H1 (cell line): ENCODE results near the gene CALHM5. TPM values are rescaled to one million over a fixed set of nuclear protein-coding genes. Genes with fewer than 3 reads are reported as not detected.

ENCODE experiments used
- CTCF ChIA-PET: fragments of 300-600 bp; sonication (Branson Sonifier 250); formaldehyde crosslinking; loops from one replicate; lab custom pipeline; 2021; ENCODE audit not compliant: partially characterized antibody; lab: Charles Lee
- POLR2A ChIA-PET: fragments of 300-600 bp; sonication (Branson Sonifier 250); formaldehyde crosslinking; loops from one replicate; lab custom pipeline; 2021; ENCODE audit warnings: inconsistent platforms; ENCODE audit not compliant: partially characterized antibody; lab: Charles Lee
- DNase-seq, 2 experiments: peaks; one replicate each; pipeline versions ENCODE4 v3.0.0 to v3.0.0-alpha.2; 2010 to 2022; ENCODE audit warnings: low spot score in 2 of 2, low read depth in 1 of 2, mixed read lengths in 1 of 2
- FAIRE-seq: peaks from 2 replicates; lab custom pipeline; 2011; peaks lifted over from hg19 to GRCh38; lab: Jason Lieb, UNC
- H2AFZ ChIP-seq: 2 replicates; pipeline ENCODE4 v1.8.1; 2012; ENCODE audit warnings: low read length, inconsistent platforms
- H2AK5ac ChIP-seq: 2 replicates; pipeline ENCODE4 v1.6.1; 2013; ENCODE audit warnings: low read depth, low read length
- H2BK120ac ChIP-seq: replicated peaks from 2 replicates; pipeline ENCODE3; 2013; ENCODE audit warnings: low read depth, low read length, inconsistent platforms
- H2BK12ac ChIP-seq: 2 replicates; pipeline ENCODE4 v1.6.1; 2013; ENCODE audit warnings: low read depth, low read length
- H2BK15ac ChIP-seq: 2 replicates; pipeline ENCODE4 v1.6.1; 2013; ENCODE audit warnings: low read length
- H2BK20ac ChIP-seq: 2 replicates; pipeline ENCODE4 v1.6.1; 2013; ENCODE audit warnings: low read length
- H2BK5ac ChIP-seq: 2 replicates; pipeline ENCODE4 v1.6.1; 2013; ENCODE audit warnings: low read depth, low read length
- H3K14ac ChIP-seq: 2 replicates; pipeline ENCODE4 v1.6.1; 2013; ENCODE audit warnings: inconsistent platforms; ENCODE audit not compliant: insufficient read length
- H3K18ac ChIP-seq: 2 replicates; pipeline ENCODE4 v1.6.1; 2013; ENCODE audit warnings: low read length; ENCODE audit errors: extremely low read depth
- H3K23ac ChIP-seq: 2 replicates; pipeline ENCODE4 v1.6.1; 2013; ENCODE audit warnings: inconsistent platforms; ENCODE audit not compliant: insufficient read length
- H3K23me2 ChIP-seq: 2 replicates; pipeline ENCODE4 v1.6.1; 2013; ENCODE audit warnings: low read depth, low read length
- H3K27ac ChIP-seq: 2 replicates; pipeline ENCODE4 v1.6.1; 2011; ENCODE audit warnings: low read depth, low read length, inconsistent platforms
- H3K27me3 ChIP-seq, 4 experiments: replicated peaks in 1 of 4; 1 replicate in 1 of 4; 2 replicates in 3 of 4; pipeline versions ENCODE4 v1.6.1 to v1.8.1; 2011 to 2013; ENCODE audit warnings: low read length in 3 of 4, mild to moderate bottlenecking in 3 of 4, inconsistent platforms in 2 of 4, mixed read lengths in 2 of 4, moderate library complexity in 1 of 4; ENCODE audit not compliant: control insufficient read depth in 3 of 4, insufficient read depth in 3 of 4; ENCODE audit errors: extremely low read depth in 1 of 4
- H3K36me3 ChIP-seq, 4 experiments: 2 replicates each; pipeline versions ENCODE4 v1.6.1 to v1.8.1; 2011 to 2013; ENCODE audit warnings: mild to moderate bottlenecking in 4 of 4, low read length in 3 of 4, moderate library complexity in 2 of 4, control low read depth in 1 of 4, inconsistent platforms in 1 of 4; ENCODE audit not compliant: insufficient read depth in 4 of 4, control insufficient read depth in 2 of 4
- H3K4ac ChIP-seq: replicated peaks from 2 replicates; pipeline ENCODE3; 2013; ENCODE audit warnings: low read length, low read depth, mixed read lengths, inconsistent platforms; ENCODE audit not compliant: insufficient read length
- H3K4me1 ChIP-seq, 4 experiments: replicated peaks in 1 of 4; 1 replicate in 1 of 4; 2 replicates in 3 of 4; pipeline versions ENCODE4 v1.6.1 to v1.8.1; 2011 to 2013; ENCODE audit warnings: low read length in 3 of 4, inconsistent platforms in 2 of 4, mixed read lengths in 1 of 4; ENCODE audit not compliant: insufficient read depth in 4 of 4, control insufficient read depth in 3 of 4
- H3K4me2 ChIP-seq, 2 experiments: 2 replicates each; pipeline versions ENCODE4 v1.6.1 to v1.8.1; 2011 to 2013; ENCODE audit warnings: low read depth in 2 of 2, low read length in 2 of 2, control low read depth in 1 of 2, inconsistent platforms in 1 of 2, mild to moderate bottlenecking in 1 of 2; ENCODE audit not compliant: insufficient read depth in 1 of 2
- H3K4me3 ChIP-seq, 4 experiments: fragments of 200-600, 300-600 bp in 1 of 4; sonication (generic), shearing (Covaris generic), sonication (Bioruptor Twin) in 1 of 4; 2 replicates each; pipeline versions ENCODE4 v1.5.1 to v1.8.1; 2011 to 2016; ENCODE audit warnings: low read length in 4 of 4, low read depth in 3 of 4, control low read depth in 2 of 4, inconsistent platforms in 2 of 4, mild to moderate bottlenecking in 2 of 4, mixed read lengths in 1 of 4, moderate library complexity in 1 of 4; ENCODE audit not compliant: insufficient read depth in 2 of 4; ENCODE audit errors: extremely low read depth in 1 of 4
- H3K56ac ChIP-seq: replicated peaks from 2 replicates; pipeline ENCODE3; 2013; ENCODE audit warnings: low read depth, mild to moderate bottlenecking, mixed read lengths, low read length, inconsistent platforms; ENCODE audit not compliant: insufficient read length
- H3K79me1 ChIP-seq: 2 replicates; pipeline ENCODE4 v1.6.1; 2013; ENCODE audit warnings: low read depth, low read length, control low read depth
- H3K79me2 ChIP-seq, 2 experiments: 2 replicates each; pipeline versions ENCODE4 v1.6.1 to v1.8.1; 2012 to 2013; ENCODE audit warnings: low read length in 2 of 2, mild to moderate bottlenecking in 2 of 2, inconsistent platforms in 1 of 2; ENCODE audit not compliant: insufficient read depth in 2 of 2, control insufficient read depth in 1 of 2
- H3K9ac ChIP-seq, 4 experiments: replicated peaks in 1 of 4; 1 replicate in 1 of 4; 2 replicates in 3 of 4; pipeline versions ENCODE4 v1.6.1 to v1.8.1; 2011 to 2013; ENCODE audit warnings: low read depth in 3 of 4, low read length in 3 of 4, control low read depth in 2 of 4, mild to moderate bottlenecking in 2 of 4, moderate library complexity in 2 of 4, inconsistent platforms in 1 of 4; ENCODE audit errors: extremely low read depth in 1 of 4
- H3K9me3 ChIP-seq, 2 experiments: 2 replicates each; pipeline versions ENCODE4 v1.6.1 to v1.8.1; 2012 to 2013; ENCODE audit warnings: mild to moderate bottlenecking in 2 of 2, moderate library complexity in 2 of 2, control low read depth in 1 of 2, inconsistent platforms in 1 of 2, low read depth in 1 of 2, low read length in 1 of 2, mixed read lengths in 1 of 2; ENCODE audit not compliant: insufficient read depth in 2 of 2
- H4K20me1 ChIP-seq, 2 experiments: replicated peaks in 1 of 2; 2 replicates each; pipeline versions ENCODE3 to v1.8.1; 2011 to 2013; ENCODE audit warnings: inconsistent platforms in 2 of 2, low read length in 2 of 2, mild to moderate bottlenecking in 1 of 2; ENCODE audit not compliant: insufficient read depth in 2 of 2, control insufficient read depth in 1 of 2
- H4K5ac ChIP-seq: 2 replicates; pipeline ENCODE4 v1.6.1; 2013; ENCODE audit warnings: low read length, low read depth, mixed read lengths, inconsistent platforms; ENCODE audit not compliant: insufficient read length
- H4K8ac ChIP-seq: 2 replicates; pipeline ENCODE4 v1.8.0; 2013; ENCODE audit warnings: mild to moderate bottlenecking, moderate library complexity, low read length, inconsistent platforms; ENCODE audit not compliant: insufficient read depth; ENCODE audit errors: extremely low read depth
- H4K91ac ChIP-seq: replicated peaks from 2 replicates; pipeline ENCODE3; 2013; ENCODE audit warnings: low read length, mixed read lengths, inconsistent platforms; ENCODE audit not compliant: insufficient read length
- WGBS, 2 experiments: shearing (Covaris generic) in 1 of 2; methylation state at CpG; one replicate each; pipeline versions ENCODE4 v1.1.6 to v1.1.7; 2013 to 2015; ENCODE audit warnings: low lambda C conversion rate in 2 of 2, mixed read lengths in 2 of 2, inconsistent platforms in 1 of 2, low coverage in 1 of 2, missing lambda C conversion rate in 1 of 2; ENCODE audit not compliant: insufficient replicate concordance in 2 of 2, insufficient coverage in 1 of 2, insufficient read length in 1 of 2; ENCODE audit errors: extremely low coverage in 1 of 2, missing lambda C conversion rate in 1 of 2; 5-methylcytosine and 5-hydroxymethylcytosine counted together
- polyA plus RNA-seq, 7 experiments: library from polyadenylated mRNA; depleted of rRNA in 3 of 7; stranded (reverse) in 5 of 7; unstranded in 2 of 7; fragments of >200 nt in 5 of 7; fragments of 200-250 nt in 2 of 7; gene quantifications; 1 replicate in 5 of 7; 2 replicates in 1 of 7; 4 replicates in 1 of 7; pipeline versions ENCODE4 v1.2.1 to v1.2.3, GENCODE V29; 2011 to 2013; ENCODE audit warnings: missing spikeins in 2 of 7, mixed read lengths in 2 of 7
- total RNA-seq: library from RNA; stranded (reverse); fragmentation: NEBNext Ultra II Directional; extraction: Animal tissue kit (Norgen Biotek cat#: 25700); gene quantifications from 2 replicates; pipeline ENCODE4 v1.2.1, GENCODE V29; 2021

The CALHM5 gene
- total and polyA plus RNA-seq, 2 of the 8 experiments (the other 6 are each of a cell fraction or from before 2014, with no cell fraction given), result 0.05 to 0.09 TPM

DNA sequence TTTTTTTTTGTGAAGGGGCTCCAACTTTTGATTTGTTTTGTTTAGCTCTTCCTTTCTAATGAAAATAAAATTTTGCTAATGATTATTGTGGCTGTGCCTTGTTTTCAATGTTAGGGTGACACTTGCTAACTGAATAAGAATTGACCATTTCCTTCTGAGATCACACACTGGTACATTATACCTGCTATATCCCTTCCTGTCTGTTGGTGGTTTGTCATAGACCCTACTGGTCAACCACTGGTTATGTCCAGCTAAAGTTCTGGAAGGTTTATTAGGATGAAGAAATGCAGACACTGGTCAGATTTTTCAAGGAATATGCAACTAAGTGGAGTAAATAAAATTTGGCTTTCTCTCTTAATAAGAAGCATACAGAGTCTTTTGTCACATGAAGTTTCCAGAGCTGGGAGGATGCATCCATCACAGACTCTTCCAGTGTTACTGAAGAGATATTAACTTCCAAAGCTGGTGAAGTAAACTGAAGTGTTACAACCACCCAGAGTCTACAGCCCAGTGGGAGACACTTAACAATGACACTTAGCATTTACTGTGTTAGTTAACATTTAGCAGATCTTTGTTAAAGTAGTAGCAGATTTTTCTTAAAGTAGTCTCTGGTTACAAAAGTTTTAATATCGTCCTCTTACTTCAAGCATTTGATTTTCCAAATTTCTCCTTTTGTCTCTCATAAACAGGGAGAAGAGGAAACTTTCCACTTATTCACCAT, 19.7 kb upstream of the CALHM5 start:
- ChIA-PET CTCF (interaction anchor here (0.6 to 1.1 kb wide), 8 partner anchors 9 to 204 kb away, joined by 3 to 4 read pairs (median 3); no protein-coding TSS in a partner anchor), POLR2A (no interaction called here)
- H3K23me2 ChIP-seq, result no peaks in the 10 kb centered on the region
- H3K9me3 ChIP-seq, result no peaks in the 10 kb centered on the region
- H3K27ac ChIP-seq, result no peak overlapping the region
- no peaks in the 10 kb centered on the region for H3K27me3 ChIP-seq
- no peak overlapping the region for H2BK120ac ChIP-seq
- no peak overlapping the region for H3K4me2 ChIP-seq
- H3K4ac ChIP-seq, result no peak overlapping the region
- H2AFZ ChIP-seq, result 0 out of 2 replicates have a peak overlapping the region, but pooled peaks have one; percentile 46
- H3K18ac ChIP-seq, result no peak overlapping the region
- no peak overlapping the region for H2BK5ac ChIP-seq
- FAIRE-seq (no peak), DNase-seq (no peak)
- H3K56ac ChIP-seq, result no peak overlapping the region
- H3K23ac ChIP-seq, result no peak overlapping the region
- no peak overlapping the region for H4K5ac ChIP-seq
- 86% methylated on average over 1 of the region's 1 CpG; no CpG with 5 or more reads in 1 of the 2 experiments for whole genome bisulfite sequencing, 2 experiments
- H3K79me2 ChIP-seq, result no peaks in the 10 kb centered on the region
- H3K4me1 ChIP-seq, result no peaks in the 10 kb centered on the region
- H4K91ac ChIP-seq, result no peak overlapping the region
- H3K36me3 ChIP-seq, result no peaks in the 10 kb centered on the region
- no peaks in the 10 kb centered on the region for H3K79me1 ChIP-seq
- no peak overlapping the region for H2AK5ac ChIP-seq
- H4K8ac ChIP-seq, result no peak overlapping the region
- H3K9ac ChIP-seq, result no peak overlapping the region
- H2BK15ac ChIP-seq, result no peak overlapping the region
- no peak overlapping the region for H2BK12ac ChIP-seq
- no peak overlapping the region for H3K4me3 ChIP-seq
- H2BK20ac ChIP-seq, result no peak overlapping the region
- no peak overlapping the region for H3K14ac ChIP-seq
- H4K20me1 ChIP-seq, result no peaks in the 10 kb centered on the region
